ENCODE measurements around the gene CUBN.

Gene CUBN

GRCh38 chr10:17062493-17062892, 67.1 kb downstream of the CUBN start:
- no peak for DNase-seq (ENCODE audit: low read depth)
- no peak overlapping the region for H3K4me3 ChIP-seq (ENCODE audit: low read depth, low read length)
- TF ChIP-seq, protein P1, sequence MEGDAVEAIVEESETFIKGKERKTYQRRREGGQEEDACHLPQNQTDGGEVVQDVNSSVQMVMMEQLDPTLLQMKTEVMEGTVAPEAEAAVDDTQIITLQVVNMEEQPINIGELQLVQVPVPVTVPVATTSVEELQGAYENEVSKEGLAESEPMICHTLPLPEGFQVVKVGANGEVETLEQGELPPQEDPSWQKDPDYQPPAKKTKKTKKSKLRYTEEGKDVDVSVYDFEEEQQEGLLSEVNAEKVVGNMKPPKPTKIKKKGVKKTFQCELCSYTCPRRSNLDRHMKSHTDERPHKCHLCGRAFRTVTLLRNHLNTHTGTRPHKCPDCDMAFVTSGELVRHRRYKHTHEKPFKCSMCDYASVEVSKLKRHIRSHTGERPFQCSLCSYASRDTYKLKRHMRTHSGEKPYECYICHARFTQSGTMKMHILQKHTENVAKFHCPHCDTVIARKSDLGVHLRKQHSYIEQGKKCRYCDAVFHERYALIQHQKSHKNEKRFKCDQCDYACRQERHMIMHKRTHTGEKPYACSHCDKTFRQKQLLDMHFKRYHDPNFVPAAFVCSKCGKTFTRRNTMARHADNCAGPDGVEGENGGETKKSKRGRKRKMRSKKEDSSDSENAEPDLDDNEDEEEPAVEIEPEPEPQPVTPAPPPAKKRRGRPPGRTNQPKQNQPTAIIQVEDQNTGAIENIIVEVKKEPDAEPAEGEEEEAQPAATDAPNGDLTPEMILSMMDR (IDR thresholded peaks at IDR 0.05; ENCODE audit: insufficient read depth, low read depth, low read length, missing control alignments) = no peak

DNA sequence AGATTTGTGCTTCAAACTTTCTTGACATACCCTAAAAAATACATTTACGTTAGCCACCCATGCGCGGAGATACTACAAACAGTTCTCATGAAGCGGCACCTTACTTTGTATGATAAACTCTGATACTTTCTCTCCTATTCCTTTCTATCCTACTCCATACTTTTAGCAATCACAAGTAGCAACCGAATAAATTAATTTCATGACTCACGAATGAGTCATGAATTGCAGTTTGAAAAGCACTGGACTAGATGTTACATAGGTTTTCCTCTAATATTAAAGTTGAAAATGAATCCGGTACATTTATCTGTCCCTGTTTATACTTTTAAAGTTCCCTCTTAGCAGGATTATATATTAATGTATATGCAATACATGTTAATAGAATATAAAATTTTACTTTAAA, 67.6 kb downstream of the CUBN start:
- no peak for DNase-seq (ENCODE audit: low read depth)
- H3K4me3 ChIP-seq (ENCODE audit: low read depth, low read length) = no peak overlapping the region
- TF ChIP-seq, protein P1 (IDR thresholded peaks at IDR 0.05; ENCODE audit: insufficient read depth, low read depth, low read length, missing control alignments) = no peak

GRCh38 chr10:17061418-17061817, 68.2 kb downstream of the CUBN start:
- TF ChIP-seq, protein P1 (IDR thresholded peaks at IDR 0.05; ENCODE audit: insufficient read depth, low read depth, low read length, missing control alignments) = no peak
- DNase-seq (ENCODE audit: low read depth) = no peak
- H3K4me3 ChIP-seq (ENCODE audit: low read depth, low read length) = no peak overlapping the region

GRCh38 chr10:17060289-17060688, 69.3 kb downstream of the CUBN start:
- TF ChIP-seq, protein P1 (IDR thresholded peaks at IDR 0.05; ENCODE audit: insufficient read depth, low read depth, low read length, missing control alignments) = no peak
- no peak overlapping the region for H3K4me3 ChIP-seq (ENCODE audit: low read depth, low read length)
- DNase-seq (ENCODE audit: low read depth) = no peak

DNA sequence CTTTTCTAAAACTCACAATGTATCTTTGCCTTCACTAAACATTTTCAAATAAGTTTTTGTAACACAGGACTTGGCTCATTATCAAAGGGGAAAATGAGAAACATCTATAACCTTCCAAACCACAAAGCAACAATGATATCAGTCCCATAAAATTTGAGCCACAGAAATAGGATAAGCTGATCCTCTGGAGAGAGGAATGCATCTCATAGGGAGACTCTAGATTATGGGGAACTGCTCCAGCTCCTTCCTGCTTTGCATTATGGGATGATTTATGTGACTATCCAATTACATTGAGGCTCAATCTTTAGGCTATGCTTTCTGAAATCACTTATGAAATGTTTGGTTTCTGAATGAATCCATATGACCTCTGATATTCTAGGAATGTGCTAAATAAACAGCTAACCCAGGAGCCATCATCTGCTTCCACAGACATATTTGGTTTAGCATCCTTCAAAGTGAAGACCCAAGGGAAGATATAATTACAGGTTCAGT, 70.4 kb downstream of the CUBN start:
- no peak overlapping the region for H3K4me3 ChIP-seq (ENCODE audit: low read depth, low read length)
- DNase-seq (ENCODE audit: low read depth) = no peak
- TF ChIP-seq, protein P1 (IDR thresholded peaks at IDR 0.05; ENCODE audit: insufficient read depth, low read depth, low read length, missing control alignments) = no peak

DNA sequence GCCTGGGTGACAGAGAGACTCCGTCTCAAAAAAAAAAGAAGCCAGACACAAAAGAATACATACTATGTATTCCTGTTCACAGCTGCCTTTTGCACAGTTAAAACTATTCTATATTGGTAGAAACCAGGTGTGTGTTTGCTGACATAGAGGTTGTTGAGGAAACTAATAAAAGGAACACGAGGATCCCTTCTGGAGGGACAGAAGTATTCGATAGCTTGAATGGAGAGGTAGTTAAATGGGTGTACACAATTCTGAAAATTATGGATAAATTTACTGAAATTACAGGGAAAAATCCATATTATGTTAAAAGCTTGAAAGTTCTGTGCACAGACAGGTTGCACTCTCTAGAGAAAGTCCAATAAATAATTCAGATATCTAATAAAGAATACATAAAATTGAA, 71.5 kb downstream of the CUBN start:
- no peak for DNase-seq (ENCODE audit: low read depth)
- no peak overlapping the region for H3K4me3 ChIP-seq (ENCODE audit: low read depth, low read length)

More for the DNA sequence above, 71.5 kb downstream of the CUBN start:
- TF ChIP-seq, protein P1 (IDR thresholded peaks at IDR 0.05; ENCODE audit: insufficient read depth, low read depth, low read length, missing control alignments) = no peak
